C4-2B (cell line): ENCODE measurements around the gene SNX3.

ENCODE experiments used
- H3K27ac ChIP-seq: fragments of 450-650 bp; 2 replicates; pipeline ENCODE4 v1.5.1; 2017
- ZFX ChIP-seq: fragments of 450-650 bp; IDR thresholded peaks from 2 replicates; pipeline ENCODE4 v1.6.1; 2017
- TF ChIP-seq, protein P1 (sequence below): fragments of 450-650 bp; conservative IDR thresholded peaks from 2 replicates; pipeline ENCODE4 v1.5.1; 2017; ENCODE audit warnings: mild to moderate bottlenecking

SNX3 gene

GRCh38 chr6:108169464-108170331 is 91.1 kb downstream of the SNX3 start:
- no peak for TF ChIP-seq ZFX
- TF ChIP-seq, protein P1, sequence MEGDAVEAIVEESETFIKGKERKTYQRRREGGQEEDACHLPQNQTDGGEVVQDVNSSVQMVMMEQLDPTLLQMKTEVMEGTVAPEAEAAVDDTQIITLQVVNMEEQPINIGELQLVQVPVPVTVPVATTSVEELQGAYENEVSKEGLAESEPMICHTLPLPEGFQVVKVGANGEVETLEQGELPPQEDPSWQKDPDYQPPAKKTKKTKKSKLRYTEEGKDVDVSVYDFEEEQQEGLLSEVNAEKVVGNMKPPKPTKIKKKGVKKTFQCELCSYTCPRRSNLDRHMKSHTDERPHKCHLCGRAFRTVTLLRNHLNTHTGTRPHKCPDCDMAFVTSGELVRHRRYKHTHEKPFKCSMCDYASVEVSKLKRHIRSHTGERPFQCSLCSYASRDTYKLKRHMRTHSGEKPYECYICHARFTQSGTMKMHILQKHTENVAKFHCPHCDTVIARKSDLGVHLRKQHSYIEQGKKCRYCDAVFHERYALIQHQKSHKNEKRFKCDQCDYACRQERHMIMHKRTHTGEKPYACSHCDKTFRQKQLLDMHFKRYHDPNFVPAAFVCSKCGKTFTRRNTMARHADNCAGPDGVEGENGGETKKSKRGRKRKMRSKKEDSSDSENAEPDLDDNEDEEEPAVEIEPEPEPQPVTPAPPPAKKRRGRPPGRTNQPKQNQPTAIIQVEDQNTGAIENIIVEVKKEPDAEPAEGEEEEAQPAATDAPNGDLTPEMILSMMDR, result no peak
- H3K27ac ChIP-seq, result no peak overlapping the region

- H3K27ac ChIP-seq, result no peak overlapping the region
- no peak for TF ChIP-seq ZFX
- TF ChIP-seq, protein P1, result no peak
These were observed 92.1 kb downstream of the SNX3 start for GRCh38 chr6:108168501-108169463.

GRCh38 chr6:108168090-108168463 is 92.8 kb downstream of the SNX3 start:
- H3K27ac ChIP-seq, result no peak overlapping the region
- TF ChIP-seq, protein P1, result no peak
- no peak for TF ChIP-seq ZFX

DNA sequence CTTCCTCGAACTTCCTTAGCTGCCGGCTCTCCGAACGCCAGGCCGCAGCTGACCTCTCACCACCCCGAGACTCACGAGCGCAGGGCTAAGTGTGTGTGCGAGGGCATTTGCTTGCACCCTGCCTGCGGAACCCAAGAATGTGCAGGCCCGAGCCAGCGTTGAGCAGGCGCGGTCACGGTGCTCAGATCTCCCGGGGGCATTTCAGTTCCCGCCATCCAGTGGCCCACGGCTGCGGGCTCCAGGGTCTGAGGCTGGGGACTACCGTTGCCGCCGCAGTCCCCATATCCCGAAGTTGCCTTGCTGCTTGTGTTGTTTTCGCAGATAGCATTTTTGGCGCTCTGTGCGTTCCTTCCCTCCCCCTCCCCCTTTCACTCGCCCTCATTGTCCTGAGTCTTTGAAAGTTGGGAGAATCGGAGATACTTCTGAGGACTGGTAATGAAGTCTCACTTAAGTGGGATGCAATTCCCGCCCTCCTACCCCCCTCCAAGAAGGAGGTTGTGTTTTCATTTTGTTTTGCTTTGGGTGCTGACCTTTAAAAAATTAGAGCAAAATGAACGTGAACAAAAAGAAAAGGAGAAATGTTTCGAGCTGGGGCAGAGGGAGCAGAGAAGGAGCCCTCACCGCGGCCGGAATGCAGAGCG is 93.3 kb downstream of the SNX3 start:
- TF ChIP-seq, protein P1, result no peak
- no peak for TF ChIP-seq ZFX
- no peak overlapping the region for H3K27ac ChIP-seq

DNA sequence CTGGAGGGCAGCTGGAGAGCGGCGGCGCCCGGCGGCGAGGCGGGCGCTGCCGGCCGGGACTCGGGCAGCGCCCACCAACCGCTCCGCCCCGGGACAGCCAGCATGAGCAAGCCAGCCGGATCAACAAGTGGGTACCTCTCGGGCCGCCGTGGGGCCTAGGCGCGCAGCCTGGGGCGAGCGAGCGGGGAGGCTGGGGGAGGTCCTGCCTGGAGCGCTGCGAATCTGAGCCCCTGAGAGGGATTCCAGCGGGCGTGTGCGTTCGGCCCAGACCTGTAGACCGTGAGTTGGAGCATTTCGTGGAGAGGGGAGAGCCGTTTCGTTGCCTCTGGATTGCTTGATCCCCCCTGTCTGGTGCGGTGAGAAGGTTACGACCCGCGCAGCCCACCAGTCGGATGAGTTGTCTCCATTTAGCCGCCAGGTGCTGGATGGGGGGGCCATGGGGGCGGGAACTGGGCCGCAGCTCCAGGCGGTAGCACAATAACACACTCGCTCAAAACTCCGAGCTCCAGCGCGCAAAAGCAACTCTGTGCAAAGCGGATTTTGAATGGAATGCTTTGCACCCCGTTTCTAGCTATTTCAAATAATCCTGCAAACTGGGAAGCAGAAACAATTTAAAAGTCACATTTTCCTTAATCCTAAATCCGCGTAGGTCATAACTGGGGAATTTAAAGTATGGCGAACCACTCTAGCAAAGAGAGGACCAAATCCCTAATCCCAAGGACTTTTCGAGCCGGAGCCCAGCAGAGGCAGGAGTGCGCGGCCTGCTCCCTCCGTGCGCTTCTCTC is 94.0 kb downstream of the SNX3 start:
- no peak for TF ChIP-seq ZFX
- TF ChIP-seq, protein P1, result no peak
- no peak overlapping the region for H3K27ac ChIP-seq

DNA sequence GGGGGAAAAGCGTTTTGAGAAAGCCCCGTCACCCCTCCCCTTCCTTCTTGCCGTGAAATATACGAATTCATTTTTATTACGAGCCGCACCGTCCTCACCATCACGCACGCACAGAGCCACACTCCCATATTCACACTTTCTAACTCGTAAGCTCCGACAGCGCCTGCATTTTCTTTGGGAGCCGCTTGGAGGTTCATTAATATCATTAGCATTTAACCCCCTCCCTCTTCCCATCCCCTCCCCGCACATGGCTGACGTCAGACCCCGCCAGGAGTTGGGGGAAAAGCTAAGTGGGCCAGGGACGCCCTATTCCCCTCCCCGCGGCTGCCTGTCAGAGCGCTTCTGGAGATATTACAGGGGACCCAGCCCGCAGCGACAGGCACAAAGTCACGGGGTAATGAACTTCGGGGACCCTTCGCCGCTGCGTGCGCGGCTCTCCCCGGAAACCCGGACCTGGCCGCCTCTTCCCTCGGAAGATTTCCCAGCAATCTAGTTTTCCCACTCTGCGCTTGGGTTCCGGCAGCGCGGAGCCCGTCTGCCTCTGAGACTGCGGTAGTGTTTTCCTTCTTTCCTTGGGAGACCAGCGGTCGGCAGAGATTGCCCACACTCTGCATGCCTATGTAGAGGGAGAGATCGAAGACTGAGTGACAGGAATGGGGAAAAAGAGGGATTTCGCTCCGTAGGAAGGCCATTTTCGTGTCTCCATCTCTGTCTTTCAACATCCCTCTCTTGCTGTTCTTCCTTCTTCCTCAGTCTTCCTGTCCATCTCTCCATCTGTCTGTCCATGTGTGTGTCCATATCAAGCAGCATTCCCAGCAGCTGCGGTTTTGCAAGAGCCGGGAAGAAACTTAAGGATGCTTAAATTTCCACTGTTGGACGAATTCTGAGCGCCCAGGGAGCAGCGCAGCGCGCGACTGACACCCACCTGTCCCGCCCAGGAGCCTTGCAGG is 94.9 kb downstream of the SNX3 start, which contains the start of gene NR2E1:
Gene NR2E1, plus strand, starts transcription at position 309 of the 950 bp plus-strand sequence. CDS start 744 bp downstream, outside the sequence.
- TF ChIP-seq, protein P1, result no peak
- no peak for TF ChIP-seq ZFX
- H3K27ac ChIP-seq, result no peak within 1 kb of the TSS
